Hippocampal formation (tissue), 2 donors: ENCODE results near the gene HAUS6.
"Not testable (repeated sequence)": the region's sequence is repeated elsewhere in the genome, so short reads cannot be mapped to it uniquely, and the experiment has no call there.

Experiments
- DNase-seq, 2 donors: peaks; one replicate each; lab custom pipeline; 2025; lab: John Stamatoyannopoulos, UW

The HAUS6 gene

GRCh38 chr9:19116107-19116790 is 13.5 kb upstream of the HAUS6 start:
- DNase-seq = no peak

- no peak for DNase-seq
Observed at GRCh38 chr9:19114680-19115270, 12.1 kb upstream of the HAUS6 start.

GRCh38 chr9:19113964-19114679 is 11.4 kb upstream of the HAUS6 start:
- DNase-seq = no peak

- DNase-seq = not testable (repeated sequence)
Observed at GRCh38 chr9:19113064-19113611, 10.4 kb upstream of the HAUS6 start.

GRCh38 chr9:19108038-19108437 is 5.3 kb upstream of the HAUS6 start:
- DNase-seq = no peak

- DNase-seq = no peak
Observed at GRCh38 chr9:19104515-19105282, 2.0 kb upstream of the HAUS6 start.

GRCh38 chr9:19102181-19102630 is 498 bp downstream of the HAUS6 start:
- no peak for DNase-seq

GRCh38 chr9:19101203-19101602 is 1.5 kb downstream of the HAUS6 start:
- DNase-seq = no peak

- not testable (repeated sequence) for DNase-seq
Observed at GRCh38 chr9:19097431-19097830, 5.3 kb downstream of the HAUS6 start.

- no peak for DNase-seq
Observed at GRCh38 chr9:19087106-19088000, 15.4 kb downstream of the HAUS6 start.

GRCh38 chr9:19085295-19085694 is 17.4 kb downstream of the HAUS6 start:
- no peak for DNase-seq

- DNase-seq = no peak
Observed at GRCh38 chr9:19074836-19075235, 27.9 kb downstream of the HAUS6 start.

- no peak for DNase-seq
Observed at GRCh38 chr9:19074229-19074628, 28.5 kb downstream of the HAUS6 start.

- no peak for DNase-seq
Observed at GRCh38 chr9:19057033-19057432, 45.7 kb downstream of the HAUS6 start.

- DNase-seq = no peak
Observed at GRCh38 chr9:19050637-19051591, 51.8 kb downstream of the HAUS6 start.

- no peak for DNase-seq
Observed at GRCh38 chr9:19049917-19050636, 52.6 kb downstream of the HAUS6 start.

- peak; percentile 87 to 93 for DNase-seq
Observed at GRCh38 chr9:19048966-19049916, 53.5 kb downstream of the HAUS6 start, which contains the start of gene RRAGA. RRAGA (plus strand) TSS chr9:19049427; CDS start chr9:19049660, 233 bp downstream.

GRCh38 chr9:19036611-19037010 is 66.1 kb downstream of the HAUS6 start:
- no peak for DNase-seq
